Measurements from ENCODE around the gene MICOS13.
A peak's percentile ranks its signal among the peaks of the same experiment; 100 is the strongest.

The MICOS13 gene

DNA sequence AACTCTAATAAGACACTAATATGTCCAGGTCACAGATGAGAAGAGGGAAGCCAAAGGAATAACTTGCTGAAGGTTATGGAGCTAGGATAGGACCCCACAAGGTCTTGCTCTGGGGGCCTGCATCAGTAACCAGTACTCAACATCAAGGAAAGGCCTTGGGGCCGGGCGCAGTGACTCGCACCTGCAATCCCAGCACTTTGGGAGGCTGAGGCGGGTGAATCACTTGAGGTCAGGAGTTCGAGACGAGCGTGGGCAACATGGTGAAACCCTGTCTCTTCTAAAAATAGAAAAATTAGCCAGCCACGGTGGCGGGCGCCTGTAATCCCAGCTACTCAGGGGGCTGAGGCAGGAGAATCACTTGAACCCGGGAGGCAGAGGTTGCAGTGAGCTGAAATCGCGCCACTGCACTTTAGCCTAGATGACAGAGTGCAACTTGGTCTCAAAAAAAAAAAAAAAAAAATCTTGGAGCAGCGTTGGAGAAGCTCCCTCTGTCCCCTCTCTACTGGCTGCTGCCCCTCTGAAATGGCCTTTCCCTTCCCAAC, 37.8 kb upstream of the MICOS13 start:
- TF ChIP-seq ZFX (IDR thresholded peaks at IDR 0.05) (no peak), CTCF (conservative IDR thresholded peaks at IDR 0.05) (no peak)

GRCh38 chr19:5717215-5717935, 37.1 kb upstream of the MICOS13 start:
- H3K27ac ChIP-seq = peak overlapping the region; percentile 84; the same call in 1 of the 2 replicates
- TF ChIP-seq ZFX (IDR thresholded peaks at IDR 0.05) = no peak
- TF ChIP-seq CTCF (conservative IDR thresholded peaks at IDR 0.05) = no peak

More for the DNA sequence above, 37.8 kb upstream of the MICOS13 start:
- peak overlapping the region; percentile 84 for H3K27ac ChIP-seq

- TF ChIP-seq CTCF (conservative IDR thresholded peaks at IDR 0.05) (no peak), ZFX (IDR thresholded peaks at IDR 0.05) (no peak)
- no peak overlapping the region for H3K27ac ChIP-seq
Observed at GRCh38 chr19:5714816-5715215, 34.5 kb upstream of the MICOS13 start.

DNA sequence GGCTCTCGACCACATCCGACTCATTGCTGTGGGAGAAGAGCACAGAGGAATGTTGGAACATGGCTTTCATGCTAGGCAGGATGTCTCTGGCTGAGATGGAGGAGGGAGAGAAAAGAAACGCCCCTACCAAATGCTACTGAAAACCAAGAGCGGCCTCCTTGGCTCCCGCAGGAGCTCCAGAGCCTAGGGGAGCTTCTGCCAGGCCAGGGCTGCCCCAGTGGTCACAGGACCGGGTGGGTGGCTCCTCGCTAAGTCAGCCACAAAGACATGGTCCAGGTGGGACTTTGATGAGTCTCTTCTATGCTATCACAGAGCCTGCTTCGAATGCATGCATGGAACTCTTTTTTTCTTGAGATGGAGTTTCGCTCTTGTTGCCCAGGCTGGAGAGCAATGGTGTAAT, 32.9 kb upstream of the MICOS13 start:
- TF ChIP-seq CTCF (conservative IDR thresholded peaks at IDR 0.05) = no peak
- TF ChIP-seq ZFX (IDR thresholded peaks at IDR 0.05) = no peak

GRCh38 chr19:5711713-5712161, 31.4 kb upstream of the MICOS13 start:
- H3K27ac ChIP-seq = no peak overlapping the region
- no peak for TF ChIP-seq ZFX (IDR thresholded peaks at IDR 0.05)
- TF ChIP-seq CTCF (conservative IDR thresholded peaks at IDR 0.05) = no peak

More for the DNA sequence above, 32.9 kb upstream of the MICOS13 start:
- H3K27ac ChIP-seq = no peak overlapping the region

DNA sequence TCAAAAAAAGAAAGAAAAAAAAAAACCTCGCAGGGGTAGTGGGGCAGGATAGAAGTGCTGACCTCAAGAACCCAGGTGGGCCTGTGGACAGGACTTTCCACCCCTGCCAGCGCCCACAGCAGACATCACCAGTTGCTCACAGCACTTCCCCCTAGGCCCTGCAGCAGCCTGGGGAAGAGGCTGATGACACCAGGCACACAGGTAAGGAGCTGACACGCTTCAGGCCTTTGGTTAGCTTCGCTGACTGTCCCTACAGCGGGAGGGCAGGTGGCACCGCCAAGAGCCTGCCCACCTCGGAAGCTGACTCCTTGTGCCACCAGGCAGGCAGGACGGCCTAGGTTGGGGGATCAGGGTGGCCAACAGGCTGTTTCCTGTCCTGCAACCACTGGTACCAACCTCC, 30.7 kb upstream of the MICOS13 start:
- H3K27ac ChIP-seq = no peak overlapping the region
- TF ChIP-seq ZFX (IDR thresholded peaks at IDR 0.05) = no peak

GRCh38 chr19:5707576-5708575, 27.6 kb upstream of the MICOS13 start:
- no peak overlapping the region for H3K27ac ChIP-seq
- TF ChIP-seq CTCF (conservative IDR thresholded peaks at IDR 0.05) (no peak), ZFX (IDR thresholded peaks at IDR 0.05) (no peak)
